GM21723 (cell line): ENCODE data around the gene ACTR3C.
"Not testable (repeated sequence)": the region's sequence is repeated elsewhere in the genome, so short reads cannot be mapped to it uniquely, and the experiment has no call there.

ENCODE experiments used
- ATAC-seq: cut with Tn5 transposase; IDR thresholded peaks from one replicate; pipeline ENCODE4 v1.9.1; 2021; ENCODE audit warnings: mild to moderate bottlenecking, moderate library complexity; ENCODE audit not compliant: unreplicated experiment

Gene ACTR3C

DNA sequence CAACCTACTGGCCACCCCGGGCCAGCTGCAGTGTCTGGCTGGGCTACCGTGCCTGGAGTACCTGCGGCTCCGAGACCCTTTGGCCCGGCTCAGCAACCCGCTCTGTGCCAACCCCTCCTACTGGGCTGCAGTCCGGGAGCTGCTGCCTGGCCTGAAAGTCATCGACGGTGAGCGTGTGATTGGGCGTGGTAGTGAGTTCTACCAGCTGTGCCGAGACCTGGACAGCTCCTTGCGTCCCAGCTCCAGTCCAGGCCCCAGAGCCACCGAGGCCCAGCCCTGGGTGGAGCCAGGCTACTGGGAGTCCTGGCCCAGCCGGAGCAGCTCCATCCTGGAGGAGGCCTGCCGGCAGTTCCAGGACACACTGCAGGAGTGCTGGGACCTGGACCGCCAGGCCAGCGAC lies 13.8 kb upstream of the ACTR3C start:
- no peak for ATAC-seq

DNA sequence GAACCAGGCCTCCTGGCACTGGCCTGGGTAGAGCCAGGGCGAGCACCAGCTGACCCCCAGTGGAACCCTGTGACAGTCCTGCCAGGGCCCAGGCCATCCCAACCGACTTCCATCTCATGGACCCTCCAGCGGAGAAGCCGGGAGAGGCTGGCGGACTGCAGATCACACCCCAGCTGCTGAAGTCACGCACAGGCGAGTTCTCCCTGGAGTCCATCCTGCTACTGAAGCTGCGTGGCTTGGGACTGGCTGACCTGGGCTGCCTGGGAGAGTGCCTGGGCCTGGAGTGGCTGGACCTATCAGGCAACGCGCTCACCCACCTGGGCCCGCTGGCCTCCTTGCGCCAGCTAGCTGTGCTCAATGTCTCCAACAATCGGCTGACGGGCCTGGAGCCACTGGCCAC lies 13.4 kb upstream of the ACTR3C start:
- no peak for ATAC-seq

DNA sequence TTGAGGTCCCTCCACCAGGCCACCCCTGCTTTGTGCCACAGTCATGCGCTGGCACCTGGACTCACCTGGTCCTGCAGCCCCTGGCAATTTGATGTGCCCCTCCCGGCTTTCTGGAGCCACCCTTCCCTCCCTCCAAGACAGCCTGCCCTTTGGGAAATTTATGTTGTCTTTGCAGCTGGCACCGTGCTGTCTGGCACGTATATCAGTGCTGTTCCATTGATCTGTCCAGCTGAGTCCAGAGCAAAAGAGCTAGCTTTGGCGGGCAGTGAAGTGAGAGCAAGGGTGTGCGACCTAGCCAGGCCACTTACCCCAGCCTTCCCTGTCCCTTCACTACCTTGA lies 12.4 kb upstream of the ACTR3C start:
- ATAC-seq, result no peak

DNA sequence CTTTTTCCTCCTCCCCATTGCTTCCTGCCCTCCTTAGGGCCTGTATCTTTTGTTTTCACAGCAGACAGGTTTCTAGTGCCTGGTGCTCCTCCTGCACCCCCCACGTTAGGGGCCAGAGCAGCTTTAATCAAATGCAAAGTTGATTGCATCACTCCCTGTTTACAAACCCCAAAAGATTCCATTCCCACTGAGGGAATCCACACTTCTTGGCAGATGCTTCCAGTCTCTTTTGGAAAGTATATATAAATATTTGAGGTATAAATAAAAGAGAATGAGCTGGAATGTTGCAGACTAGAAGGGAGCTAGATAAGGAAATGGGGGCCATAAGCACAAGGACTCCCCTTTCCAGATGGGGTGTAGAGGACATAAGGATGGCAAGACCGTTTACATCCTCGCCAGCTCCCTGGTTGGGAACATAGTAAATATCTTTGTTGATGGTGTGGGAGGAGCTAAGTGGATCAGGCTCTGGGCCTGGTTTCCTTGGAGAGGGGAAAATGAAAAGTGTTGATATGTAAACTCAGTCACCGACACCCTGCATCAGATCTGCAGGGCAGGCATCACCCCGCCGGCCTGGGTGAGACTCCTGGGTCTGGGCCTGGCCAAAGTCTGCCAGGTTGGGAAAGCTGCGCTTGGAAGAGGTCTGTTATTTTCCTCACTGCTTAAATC lies 11.9 kb upstream of the ACTR3C start:
- ATAC-seq, result no peak

DNA sequence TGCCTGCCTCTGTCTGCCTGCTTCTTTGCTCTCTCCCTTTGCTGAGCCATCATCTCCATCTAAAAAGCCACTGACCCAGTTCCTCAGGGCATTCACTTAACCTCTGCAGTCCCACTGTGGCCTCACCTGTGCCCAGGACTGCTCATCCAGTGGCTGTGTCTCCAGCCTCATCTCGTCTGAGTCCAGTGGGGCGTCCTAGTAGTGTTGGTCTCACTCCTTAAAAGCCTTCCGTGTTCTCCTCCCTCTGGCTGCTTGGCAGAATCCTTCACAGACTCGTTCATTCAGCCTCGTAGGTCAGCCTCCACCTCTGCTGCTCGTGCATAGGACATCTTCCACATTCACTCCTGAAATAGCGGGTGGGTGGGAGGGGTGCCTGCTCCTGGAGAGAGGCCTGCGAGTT lies 10.8 kb upstream of the ACTR3C start:
- ATAC-seq, result no peak

- ATAC-seq, result no peak
Measured at GRCh38 chr7:150333659-150334058, 10.3 kb upstream of the ACTR3C start.

DNA sequence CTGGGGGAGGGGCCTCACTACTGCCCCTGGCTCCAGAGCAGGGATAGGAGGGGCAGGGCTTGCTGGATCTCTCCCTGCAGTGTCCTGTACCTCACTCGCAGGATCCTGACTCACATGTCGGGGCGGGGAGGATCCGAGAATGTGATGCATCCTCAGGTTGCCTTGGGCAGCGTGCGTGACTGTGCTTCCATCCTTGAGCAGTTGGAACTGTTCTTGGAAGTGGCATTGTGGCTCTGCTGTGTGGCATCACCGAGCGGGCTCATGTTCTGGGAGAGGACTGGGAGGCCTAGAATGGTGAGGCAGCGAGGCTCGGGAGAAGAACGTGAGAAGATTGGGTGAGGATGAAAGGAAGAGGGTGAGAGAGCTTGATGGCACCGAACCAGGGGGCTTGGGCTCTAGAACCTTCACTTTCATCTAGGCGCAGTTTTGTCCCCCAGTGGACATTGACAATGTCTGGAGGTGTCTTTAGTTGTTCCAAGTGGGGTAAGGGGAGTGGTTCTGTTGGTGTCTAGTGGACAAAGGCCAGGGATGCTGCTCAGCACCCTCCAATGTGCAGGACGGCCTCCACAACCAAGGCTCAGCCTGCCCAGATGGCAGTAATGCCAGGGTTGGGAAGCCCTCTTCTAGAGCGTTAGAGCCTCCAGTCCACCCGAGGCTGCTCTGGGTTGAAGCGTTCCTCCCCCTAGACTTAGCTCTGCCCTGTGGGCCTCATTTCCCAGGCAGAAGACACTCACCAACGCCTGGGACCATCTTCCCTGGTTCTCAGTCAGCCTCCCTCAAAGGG lies 9.7 kb upstream of the ACTR3C start:
- no peak for ATAC-seq

GRCh38 chr7:150330211-150330885 lies 7.0 kb upstream of the ACTR3C start:
- ATAC-seq, result no peak

DNA sequence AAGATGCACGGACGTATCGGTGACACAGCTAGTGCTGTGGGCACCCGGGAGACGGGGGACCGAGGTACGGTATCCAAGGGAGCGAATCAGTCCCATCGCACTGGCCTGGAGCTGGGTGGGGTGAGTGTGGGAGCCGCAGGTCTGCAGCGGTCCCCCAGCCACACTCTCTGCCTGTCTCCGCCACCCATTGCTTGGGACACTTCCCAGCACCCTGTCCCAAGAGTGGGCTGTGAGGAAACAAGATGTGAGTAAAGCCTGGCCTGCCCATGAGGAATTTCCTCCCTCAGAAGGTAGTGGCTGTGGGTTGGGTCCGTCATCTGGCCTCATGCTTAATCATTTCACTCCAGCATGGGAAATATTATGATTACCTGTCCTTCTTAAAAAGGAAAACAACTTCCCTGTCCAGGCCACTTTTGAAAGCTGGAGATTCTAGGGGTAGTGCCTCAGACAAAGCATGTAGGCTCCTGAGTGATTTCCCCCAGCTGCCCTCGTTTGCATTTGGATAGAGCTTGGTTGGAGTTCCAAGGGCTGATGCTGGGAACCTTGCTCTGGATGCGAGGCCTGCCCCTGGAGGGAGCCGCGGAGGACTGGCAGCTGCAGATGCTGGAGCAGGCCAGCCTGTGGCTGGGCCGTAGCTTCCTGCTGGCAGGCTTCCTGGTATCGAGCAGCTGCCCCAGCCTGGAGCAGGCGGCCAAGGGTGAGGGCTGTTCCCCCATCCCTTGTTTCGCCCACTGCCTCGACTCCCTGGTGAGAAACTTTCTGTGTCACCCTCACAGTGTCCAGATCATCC lies 6.2 kb upstream of the ACTR3C start:
- ATAC-seq, result no peak

GRCh38 chr7:150327308-150327707 lies 4.0 kb upstream of the ACTR3C start:
- no peak for ATAC-seq

GRCh38 chr7:150326657-150327268 lies 3.4 kb upstream of the ACTR3C start:
- ATAC-seq, result no peak

GRCh38 chr7:150325901-150326300 lies 2.6 kb upstream of the ACTR3C start:
- no peak for ATAC-seq

GRCh38 chr7:150325110-150325611 lies 1.8 kb upstream of the ACTR3C start:
- no peak for ATAC-seq

DNA sequence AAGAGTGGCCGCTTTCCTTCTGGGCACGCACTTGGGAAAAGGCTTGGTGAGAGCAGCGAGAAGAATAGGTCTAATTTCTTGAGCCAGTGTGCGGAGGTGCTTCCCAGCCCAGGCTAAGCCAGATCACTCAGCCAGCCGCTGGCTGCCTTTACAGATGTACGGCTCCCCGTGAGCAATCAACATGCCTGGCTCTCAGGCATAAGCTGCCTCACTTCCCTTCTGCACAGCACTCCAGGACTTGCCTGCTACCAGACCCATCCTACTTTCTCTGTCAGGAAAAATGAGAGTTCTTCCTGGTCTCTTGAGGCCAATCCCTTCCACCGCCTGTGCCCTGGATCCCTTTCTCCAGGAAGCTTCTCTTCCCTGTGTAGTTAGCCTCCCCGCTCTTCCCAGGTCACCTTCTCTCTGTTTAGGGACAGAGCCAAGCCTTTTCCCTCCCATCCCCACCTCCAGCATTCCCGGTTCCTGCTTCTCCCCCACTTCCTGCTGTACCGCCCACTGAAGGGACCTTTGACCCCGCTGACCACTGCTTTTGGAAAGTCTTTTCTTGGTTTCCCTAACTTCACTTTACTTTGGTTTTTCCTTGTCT lies 1.1 kb upstream of the ACTR3C start:
- no peak for ATAC-seq

GRCh38 chr7:150323682-150324372 lies 482 bp upstream of the ACTR3C start:
- peak; percentile 34 for ATAC-seq

- peak; percentile 25 for ATAC-seq
Measured at GRCh38 chr7:150322114-150322832, 1.1 kb downstream of the ACTR3C start.

GRCh38 chr7:150321788-150322113 lies 1.6 kb downstream of the ACTR3C start:
- no peak for ATAC-seq

DNA sequence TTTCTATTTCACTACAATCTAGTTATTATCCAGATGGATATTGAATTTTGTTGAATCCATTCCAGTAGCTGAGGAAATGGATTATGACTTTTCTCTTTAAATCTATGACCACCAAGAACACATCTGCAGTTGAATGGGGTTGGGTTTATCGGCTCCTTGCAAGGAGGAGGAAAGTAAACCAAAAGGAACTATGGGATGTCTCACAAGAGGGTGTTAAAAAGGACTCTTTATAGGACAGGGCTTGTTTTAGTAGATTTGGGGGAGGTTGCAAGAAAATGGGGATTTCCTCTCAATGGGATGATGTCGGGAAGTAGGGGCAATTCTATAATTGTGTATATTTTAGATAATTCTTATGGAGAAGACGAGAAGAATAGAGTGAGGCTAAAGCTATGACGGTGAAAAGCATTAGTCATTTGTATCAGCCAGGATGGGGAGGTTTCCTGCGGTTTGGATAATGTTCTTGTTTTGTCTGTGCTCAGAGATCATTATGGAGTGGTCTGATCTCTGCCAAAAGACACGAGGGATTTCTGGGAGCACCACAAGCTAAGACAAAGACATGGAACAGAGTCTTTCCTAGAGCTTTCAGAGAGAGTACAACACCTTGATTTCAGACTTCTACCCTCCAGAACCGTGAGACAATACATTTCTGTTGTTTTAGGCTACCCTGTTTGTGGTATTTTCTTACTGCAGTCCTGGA lies 5.4 kb downstream of the ACTR3C start:
- ATAC-seq, result no peak

DNA sequence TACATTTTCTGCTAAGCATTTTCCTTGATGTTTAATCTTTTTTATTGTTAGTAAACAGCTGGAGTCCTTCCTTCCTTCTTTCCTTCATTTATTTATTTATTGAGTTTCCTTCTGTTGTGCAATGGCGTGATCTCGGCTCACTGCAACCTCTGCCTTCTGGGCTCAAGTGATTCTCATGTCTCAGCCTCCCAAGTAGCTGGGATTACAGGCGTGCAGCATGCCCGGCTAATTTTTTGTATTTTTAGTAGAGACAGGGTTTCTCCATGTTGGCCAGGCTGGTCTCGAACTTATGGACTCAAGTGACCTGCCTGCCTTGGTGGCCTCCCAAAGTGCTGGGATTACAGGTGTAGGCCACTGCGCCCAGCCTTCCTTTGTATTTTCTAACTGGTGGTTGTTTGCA lies 6.4 kb downstream of the ACTR3C start:
- not testable (repeated sequence) for ATAC-seq
